GM21786 (cell line): ENCODE results near the gene ZRANB3.
"Not testable (repeated sequence)": the region's sequence is repeated elsewhere in the genome, so short reads cannot be mapped to it uniquely, and the experiment has no call there.

Source experiments
- ATAC-seq: cut with Tn5 transposase; IDR thresholded peaks from one replicate; pipeline ENCODE4 v1.9.1; 2021; ENCODE audit not compliant: unreplicated experiment

ZRANB3 gene

DNA sequence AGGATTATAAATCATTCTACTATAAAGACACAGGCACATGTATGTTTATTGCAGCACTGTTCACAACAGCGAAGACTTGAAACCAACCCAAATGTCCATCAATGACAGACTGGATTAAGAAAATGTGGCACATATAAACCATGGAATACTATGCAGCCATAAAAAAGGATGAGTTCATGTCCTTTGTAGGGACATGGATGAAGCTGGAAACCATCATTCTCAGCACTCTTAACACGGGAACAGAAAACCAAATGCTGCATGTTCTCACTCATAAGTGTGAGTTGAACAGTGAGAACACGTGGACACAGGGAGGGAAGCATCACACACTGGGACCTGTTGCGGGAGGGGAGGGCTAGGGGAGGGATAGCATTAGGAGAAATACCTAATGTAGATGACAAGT is 441.4 kb downstream of the ZRANB3 start:
- ATAC-seq, result not testable (repeated sequence)
